Activated gamma-delta T cell treated with anti-CD3 and anti-CD28 coated beads, Interleukin-2, amount 50 U/mL, for 16 hours (primary cell): ENCODE data around the gene SAPCD1.

Experiments used
- DNase-seq: peaks from one replicate; pipeline ENCODE4 v3.0.0-alpha.2; 2020; ENCODE audit warnings: low read depth

Gene SAPCD1

DNA sequence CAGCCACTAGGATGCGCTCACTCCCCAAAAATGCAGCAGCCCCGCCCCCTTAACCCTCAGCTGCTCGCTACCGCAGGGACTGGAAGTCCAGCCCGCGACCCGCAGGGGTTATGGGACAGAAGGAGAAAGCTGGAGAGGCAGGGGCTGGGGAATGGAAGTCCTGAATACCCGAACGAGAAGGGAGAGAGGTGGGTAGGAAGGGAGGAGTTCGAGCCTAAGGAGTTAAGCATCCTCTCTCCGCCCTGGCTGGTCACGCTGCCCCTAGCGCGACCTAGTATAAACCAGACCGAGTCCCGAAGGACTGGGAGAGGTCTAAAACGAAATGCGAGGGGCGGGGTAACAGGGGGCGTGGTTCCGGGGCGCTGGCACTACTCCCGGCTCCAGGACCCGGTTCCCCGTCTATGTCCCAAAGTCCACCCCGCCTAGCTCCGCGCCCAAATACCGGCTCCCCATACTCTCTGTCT lies 32.9 kb upstream of the SAPCD1 start:
- DNase-seq, result peak; percentile 71

DNA sequence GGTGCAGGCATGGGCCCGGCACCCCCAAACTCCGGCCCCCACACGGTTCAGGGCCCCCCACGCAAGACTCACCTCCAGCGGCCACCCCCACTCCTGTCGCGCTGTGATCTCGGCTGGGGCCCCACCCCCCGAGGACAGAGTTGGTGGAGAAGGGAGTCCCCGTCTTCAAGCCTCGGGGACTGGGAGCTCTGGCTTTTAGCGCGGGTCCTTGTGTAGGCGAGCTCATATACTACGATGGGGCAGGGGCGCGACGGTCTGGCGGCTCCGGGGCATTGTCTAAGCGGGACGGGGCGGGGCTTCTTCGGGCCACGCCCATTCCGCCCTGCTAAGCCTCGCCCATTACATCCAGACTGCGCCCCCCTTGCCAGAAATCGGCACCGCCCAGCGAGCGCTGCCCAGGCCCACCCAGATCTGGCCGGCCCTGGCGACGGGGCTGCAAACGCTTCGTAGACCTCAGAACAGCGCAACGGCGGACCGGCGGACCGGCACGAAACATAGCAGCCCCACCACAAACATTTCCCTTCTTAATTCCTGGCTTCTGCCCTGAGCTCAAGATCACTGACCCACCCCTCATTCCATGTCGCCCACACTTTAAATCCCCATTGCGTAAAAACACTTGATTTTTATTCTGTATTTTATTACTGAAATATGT lies 32.4 kb upstream of the SAPCD1 start:
- DNase-seq, result peak; percentile 56

DNA sequence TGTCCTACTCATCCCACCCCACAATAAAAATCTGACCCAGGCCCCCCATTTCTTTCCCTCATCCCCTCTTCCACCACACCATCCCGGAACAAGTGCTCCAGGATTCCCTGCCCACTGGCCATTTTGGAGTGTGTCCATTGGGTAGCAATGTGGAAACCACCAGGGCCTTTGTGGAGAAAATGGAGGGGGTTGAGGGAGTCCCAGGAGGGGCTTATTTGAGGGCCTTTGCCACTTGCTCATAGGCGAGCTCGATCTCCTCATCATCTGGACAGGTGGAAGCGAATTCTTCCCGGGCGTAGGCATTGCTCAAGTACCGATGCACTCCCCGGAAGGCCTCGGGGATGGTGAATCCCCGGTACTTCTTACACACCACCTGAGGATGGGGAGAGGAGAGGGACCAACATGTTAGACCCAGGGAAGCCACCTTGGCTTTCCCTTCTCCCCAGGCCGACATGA lies 31.8 kb upstream of the SAPCD1 start:
- DNase-seq, result no peak

DNA sequence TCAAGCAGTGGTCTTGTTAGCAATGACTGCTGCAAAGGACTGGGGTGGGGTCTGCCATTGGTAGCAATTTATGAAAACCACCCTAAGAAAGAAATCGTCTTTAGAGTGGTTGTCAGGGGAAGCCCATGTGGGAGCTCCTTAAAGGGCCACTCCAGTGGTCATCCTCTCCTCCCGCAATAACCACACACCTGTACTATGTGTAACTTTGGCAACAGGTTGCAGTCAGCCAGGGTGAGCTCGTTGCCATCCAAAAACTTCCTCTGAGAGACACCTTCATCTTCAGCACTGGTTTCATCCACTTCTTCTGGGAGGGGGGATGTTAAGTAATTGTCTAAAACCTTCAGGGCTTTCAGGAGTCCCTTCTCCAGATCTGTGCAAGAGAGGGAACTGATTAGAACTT lies 30.4 kb upstream of the SAPCD1 start:
- DNase-seq, result no peak

DNA sequence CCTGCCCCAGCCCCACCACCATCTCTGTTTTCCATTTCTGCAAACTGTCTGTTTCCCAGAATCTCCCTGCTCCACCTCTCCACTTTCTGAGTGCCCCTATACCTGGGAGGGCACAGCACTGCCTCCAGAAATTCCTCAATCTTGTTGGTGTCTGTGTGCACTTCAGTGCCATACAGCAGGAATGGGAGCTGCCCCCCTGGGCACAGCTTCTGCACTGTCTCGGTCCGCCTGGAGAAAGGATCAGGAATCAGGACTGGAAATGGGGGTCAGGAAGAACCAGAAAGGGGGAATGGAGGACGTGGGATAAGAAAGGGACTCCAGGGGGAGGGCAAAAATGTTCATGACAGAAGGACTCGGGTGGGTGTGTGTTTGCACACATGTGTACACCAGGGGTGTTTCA lies 28.7 kb upstream of the SAPCD1 start:
- DNase-seq, result no peak

DNA sequence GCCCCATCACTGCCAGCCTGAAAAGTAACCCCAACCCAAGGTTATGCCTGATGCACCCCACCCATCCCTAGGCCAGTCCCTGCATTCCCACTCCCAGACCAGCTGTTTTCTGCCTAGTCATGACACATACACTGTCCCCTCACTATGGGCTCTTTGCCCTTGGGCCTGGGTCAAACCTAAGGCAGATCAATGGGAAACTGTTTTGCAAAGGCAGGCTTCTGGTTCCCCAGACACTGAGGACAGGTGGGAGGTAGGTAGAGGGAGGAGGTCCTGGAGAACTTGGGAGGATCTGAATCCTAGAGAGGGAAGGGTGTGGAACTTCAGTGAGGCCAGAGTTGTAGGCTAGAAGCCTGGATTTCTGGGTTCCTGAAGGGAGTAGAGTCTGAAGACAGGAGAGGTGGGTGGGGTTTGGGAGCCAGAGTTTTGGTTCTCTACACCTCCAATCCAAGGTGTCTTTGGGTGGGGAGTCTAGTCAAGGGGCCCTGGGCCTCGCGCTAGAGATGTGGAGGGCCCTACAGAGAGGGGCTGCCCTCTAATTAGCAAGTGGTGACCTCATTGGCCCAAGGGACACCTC lies 28.1 kb upstream of the SAPCD1 start:
- no peak for DNase-seq

DNA sequence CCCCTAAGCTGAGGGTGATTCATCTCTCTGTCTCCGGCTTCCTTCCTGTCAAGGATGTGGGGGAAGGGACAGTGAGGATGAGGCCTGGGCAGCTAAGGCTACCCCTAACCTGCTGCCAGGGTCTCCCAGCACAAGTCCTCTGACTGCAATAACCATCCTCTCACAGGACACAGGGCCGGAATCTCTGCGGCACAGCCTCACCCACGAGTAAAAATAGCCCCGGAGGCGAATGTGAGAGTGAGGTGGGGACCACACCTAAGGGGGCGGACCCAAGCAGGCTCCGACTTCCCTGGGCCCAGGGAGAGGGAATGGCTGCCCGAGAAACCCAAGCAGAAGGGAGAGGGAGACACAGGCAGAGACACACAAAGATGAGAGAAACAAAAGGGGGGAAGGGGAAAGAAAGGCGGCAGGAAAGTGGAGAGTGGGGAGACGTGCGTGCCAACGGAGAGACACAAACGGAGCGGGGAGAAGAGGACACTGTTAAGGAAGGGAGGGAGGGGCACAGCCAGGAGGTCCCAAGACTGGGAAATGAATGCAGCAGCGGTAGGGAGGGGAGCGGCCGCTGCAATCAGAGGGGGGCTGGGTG lies 27.5 kb upstream of the SAPCD1 start:
- DNase-seq, result peak; percentile 42

DNA sequence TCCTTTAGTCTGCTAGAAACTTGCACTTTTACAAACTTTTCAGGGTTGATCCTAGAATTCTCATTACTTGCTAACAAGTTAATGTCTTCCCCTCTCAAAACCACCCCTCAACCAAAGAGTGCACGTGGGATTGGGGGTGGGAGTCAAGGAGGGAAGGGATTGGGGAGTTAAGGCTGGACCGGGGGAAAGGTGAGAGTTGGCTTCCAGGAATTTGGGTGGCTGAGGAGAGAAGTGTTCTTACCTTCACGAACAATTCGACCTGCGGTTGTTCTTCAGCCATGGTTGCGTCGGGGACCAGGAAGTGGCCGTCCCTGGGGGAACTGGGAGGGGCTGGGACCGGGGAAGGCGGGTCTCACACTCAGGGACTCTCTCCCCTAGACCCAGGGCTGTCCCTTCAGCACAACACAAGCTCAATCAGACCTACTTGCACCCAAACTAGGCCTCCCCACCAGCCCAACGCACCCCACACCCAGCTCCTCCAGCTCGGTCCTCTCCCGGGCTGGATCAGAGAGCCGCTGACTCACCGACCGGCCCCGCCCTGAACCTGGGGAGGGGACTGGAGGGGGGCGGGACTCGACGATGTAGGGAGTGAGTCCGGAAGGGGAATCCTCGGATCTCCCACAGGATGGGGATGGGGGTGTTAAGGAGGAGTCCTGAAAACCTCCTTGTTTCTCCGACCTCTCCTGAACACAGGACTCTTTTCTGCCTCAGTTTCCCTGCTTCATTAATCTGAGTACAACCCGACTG lies 26.3 kb upstream of the SAPCD1 start, which contains the start of gene CLIC1:
CLIC1 (minus strand) TSS at position 510 of the 747 bp plus-strand sequence; CDS start at position 280, 230 bp downstream.
- peak; percentile 44 for DNase-seq

DNA sequence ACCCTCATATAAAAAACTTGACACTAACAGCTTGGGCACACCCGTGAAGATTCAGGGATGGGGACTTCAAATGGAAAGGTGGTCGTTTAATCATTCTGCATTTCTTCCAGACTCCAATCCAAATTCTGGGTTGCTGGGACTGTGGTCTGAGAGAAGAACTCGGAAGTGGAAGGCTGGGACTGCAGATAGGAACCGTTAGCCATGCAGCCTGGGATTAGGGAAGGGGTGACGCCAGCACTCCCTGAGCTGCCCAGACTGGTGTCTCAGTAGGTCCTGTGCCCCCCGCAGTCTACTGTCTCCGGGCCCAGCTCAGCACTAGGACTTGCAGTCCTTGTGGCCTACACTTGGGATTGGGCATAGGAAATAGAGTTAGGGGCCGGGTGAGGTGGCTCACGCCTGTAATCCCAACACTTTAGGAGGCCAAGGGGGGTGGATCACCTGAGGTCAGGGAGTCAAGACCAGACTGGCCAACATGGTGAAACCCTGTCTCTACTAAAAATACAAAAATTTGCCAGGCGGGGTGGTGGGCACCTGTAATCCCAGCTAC lies 25.6 kb upstream of the SAPCD1 start:
- DNase-seq, result no peak

DNA sequence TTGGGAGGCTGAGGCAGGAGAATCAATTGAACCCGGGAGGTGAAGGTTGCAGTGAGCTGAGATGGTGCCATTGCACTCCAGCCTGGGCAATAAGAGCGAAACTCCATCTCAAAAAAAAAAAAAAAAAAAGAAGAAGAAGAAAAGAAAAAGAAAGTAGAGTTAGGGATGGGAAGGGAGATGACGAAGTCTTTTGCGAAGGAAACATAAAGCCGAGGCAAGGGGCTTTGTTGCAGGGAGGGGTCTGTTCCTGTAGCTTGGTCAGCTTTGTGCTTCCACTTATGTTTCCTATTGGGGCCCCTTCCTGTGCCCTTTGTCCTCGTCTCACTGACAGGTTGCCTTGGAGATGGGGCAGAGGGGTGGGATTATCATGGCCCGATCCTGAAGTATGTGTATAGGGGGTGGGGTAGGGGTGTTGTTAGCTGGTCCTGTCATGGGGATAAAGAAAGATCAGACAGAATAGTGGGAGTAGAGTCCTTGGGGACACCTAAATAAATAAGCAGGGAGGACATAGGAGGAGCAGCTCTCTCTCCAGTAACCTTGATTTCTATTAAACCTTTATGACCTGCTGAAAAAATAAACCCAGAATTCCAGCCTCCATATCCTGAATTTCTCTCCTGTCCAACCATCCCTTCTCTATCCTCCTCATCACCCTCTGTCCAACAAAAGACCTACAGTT lies 25.0 kb upstream of the SAPCD1 start:
- DNase-seq, result no peak

DNA sequence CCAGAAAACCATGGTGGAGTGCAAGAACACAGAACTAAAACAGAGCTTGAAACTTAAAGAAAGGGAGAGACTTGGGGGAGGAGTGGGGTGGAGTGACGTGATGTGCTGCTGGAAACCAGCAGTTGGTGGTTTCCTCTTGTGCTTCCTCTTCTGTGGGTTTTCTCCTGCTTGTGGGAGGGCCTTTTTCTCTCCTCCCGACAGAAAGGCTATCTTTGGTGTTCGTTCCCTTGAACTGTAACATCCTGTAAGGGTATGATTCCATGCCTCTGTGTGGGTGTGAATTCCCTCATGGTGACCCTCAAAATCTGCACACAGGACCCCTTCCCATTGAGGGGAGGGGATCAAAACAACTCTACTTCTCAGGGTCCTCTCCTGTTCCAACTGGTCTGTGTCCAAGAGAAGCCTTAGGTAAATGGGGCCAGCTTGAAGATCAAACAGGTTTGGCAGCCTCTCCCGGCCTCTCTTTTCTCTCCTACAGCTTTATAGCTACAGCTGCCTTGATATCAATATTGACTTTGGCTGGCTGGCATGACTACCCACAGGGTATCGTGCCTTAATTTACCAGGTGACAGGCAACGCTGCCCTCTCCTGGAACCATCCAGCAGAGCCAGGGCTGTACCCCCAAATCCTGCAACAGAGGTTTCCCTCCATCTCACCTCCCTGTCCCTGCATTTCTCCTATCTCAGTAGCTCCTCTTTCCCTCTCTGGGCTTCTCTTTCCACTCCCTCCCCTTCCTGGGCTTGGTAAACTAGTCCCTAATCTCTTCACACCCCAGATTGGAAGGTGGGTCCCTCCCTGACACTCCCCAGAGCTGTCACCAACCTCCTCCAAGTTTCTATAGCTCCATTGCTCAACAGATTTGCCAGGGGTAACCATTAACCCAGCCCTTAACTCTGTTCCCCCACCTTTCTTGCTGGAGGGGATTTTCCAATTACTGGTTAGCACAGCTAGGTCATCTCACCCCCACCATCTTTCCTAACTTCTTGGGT lies 24.2 kb upstream of the SAPCD1 start:
- DNase-seq, result peak; percentile 39

DNA sequence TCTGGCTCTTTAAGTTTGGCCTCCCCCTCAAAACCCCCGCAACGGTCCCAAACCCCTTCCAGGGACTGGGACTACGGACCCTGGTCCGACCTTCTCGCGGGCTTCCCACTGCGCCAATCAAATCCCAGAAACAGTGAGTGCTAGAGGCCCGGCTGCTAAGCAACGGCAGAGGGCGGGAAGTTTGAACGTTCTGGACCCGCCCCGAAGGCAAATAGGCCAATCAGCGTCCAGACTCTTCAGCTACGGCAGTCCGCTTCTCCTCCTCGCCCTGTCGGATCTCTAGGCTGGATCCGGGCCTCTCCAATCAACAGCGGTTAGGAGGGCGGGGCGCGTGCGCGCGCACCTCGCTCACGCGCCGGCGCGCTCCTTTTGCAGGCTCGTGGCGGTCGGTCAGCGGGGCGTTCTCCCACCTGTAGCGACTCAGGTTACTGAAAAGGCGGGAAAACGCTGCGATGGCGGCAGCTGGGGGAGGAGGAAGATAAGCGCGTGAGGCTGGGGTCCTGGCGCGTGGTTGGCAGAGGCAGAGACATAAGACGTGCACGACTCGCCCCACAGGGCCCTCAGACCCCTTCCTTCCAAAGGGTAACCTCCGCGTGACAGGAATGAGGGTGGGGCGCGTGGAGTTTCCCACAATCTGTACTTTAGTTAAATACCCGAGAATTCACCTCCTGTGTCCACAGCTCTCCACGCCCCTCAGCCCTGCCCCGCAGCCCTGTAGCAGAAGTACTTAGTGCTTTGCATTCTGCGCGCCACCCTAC lies 22.6 kb upstream of the SAPCD1 start, which contains the start of gene MSH5:
MSH5 (plus strand) TSS at position 367 of the 758 bp plus-strand sequence. CDS start 462 bp downstream, outside the sequence.
- peak; percentile 91 for DNase-seq

DNA sequence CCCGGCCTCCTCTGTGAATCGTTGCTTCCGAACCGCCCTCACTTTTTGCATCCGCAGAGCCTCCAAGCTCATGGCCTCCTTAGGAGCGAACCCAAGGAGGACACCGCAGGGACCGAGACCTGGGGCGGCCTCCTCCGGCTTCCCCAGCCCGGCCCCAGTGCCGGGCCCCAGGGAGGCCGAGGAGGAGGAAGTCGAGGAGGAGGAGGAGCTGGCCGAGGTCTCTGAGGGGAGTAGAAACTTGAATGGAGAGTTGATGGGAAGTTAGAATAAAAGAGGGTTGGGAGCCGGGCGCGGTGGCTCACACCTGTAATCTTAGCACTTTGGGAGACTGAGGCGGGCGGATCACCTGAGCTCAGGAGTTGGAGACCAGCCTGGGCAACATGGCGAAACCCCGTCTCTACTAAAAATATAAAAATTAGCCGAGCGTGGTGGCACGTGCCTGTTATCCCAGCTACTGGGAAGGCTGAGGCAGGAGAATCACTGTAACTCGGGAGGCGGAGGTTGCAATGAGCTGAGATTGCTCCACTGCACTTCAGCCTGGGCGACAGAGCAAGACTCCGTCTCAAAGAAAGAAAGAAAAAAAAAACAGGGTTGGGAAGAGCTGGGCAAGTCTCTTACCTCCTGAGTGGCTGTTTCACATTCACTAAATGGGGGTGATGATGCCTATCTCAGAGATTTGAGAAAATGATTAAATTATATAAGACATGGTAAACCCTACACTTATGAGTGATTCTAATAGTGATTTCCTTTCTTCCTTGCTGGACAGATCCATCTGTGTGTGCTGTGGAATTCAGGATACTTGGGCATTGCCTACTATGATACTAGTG lies 21.8 kb upstream of the SAPCD1 start:
- no peak for DNase-seq

DNA sequence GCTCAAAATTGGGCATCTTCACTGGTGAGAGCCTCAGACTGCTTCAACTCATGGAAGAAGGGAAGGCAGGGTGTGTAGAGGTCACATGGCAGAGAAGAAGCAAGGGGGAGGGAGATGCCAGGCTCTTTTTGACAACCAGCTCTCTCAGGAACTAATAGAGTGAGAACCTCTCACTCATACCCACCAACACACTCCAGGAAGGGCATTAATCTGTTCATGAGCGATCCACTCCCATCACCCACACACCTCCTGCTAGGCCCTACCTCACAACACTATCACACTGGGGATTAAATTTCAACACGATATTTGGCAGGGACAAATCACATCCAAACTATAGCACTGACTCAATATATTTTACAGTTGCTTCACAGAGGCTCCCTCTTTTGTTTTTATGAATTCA lies 20.6 kb upstream of the SAPCD1 start:
- no peak for DNase-seq

DNA sequence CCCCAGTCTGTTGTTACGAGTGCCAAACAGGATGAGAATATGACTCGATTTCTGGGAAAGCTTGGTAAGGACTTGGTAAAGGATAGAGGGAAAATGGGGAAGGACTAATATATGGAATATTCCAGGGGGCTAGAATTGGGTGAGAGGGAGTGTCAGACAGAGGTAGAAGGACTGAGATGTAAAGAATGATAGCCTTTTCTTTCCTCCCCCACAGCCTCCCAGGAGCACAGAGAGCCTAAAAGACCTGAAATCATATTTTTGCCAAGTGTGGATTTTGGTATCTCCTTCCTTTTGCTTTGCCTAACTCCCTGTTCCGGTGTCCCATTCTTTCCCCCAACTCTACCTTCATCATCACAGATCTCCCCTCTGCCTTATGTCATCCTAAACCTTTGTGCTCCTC lies 19.6 kb upstream of the SAPCD1 start:
- DNase-seq, result no peak

DNA sequence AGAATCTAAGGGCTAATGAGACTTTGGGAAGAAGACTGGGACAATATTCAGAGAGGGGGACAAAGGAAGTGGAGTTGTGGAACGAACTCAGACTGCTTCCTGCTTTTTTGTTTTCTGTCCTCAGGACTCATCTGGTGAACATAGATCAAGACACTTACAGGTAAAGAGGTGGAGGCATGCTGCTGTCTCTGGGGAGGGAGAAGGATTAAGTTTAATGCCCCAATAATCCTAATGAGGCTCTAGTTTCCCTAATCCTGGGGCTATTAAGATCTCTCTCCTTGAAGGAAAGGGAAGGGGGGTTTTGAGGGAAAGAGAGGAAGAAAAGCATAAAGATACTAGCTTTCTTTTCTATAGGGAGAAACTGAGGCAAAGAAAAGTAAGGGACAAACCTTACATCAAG lies 18.0 kb upstream of the SAPCD1 start:
- no peak for DNase-seq

DNA sequence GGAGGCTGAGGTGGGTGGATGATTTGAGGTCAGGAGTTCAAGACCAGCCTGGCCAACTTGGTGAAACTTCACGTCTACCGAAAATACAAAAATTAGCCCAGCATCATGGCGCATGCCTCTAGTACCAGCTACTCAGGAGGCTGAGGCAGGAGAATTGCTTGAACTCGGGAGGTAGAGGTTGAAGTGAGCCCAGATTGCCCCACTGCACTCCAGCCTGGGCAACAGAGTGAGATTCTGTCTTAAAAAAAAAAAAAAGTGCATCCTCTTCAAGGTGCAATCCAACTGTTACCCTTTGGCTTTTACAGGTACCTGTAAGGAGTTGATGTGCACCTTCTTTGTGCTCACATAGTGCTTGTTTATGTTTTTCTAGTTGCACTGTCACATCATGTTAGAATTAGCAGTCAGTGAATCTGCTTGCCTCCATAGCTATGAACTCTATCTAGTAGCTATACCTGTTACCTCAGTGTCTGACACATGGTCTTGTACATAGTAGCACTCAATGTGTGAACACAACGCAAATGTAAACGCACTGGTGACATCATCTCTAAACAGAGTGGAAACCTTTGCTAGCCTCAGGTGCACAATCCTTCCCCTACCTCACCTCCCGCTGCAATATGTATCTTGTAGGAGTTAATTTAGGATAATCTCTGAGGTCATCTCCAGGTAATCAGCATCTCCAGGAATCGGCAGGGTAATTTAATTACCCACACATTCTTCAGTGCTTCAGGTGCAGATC lies 13.0 kb upstream of the SAPCD1 start:
- no peak for DNase-seq

DNA sequence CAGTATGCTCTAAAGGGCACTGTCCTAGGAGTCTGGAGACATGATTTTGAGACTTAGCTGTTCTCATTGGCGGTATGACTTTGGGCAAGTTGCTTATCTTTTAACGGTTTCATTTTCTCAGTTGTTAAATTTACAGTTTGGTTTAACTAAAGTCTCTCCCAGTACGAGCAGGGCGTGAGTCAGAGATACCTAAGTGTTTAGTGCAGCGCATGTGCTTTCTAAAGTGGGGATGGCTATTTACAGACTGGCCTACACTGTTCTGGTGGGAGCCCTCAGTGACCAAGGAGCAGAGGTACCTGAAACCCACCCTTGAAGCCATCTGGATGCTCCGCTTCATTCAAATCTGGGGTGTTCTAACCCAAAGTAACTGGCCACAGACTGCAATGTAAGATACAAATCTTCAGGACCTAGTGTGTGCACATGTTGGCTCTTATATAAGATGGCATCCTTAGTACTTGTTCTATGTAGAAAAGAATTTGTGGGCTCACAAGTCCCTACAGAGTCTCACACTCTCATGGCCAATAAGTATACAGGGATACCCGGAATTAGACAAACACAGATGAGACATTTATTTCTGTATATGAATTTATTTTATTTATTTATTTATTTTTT lies 11.9 kb upstream of the SAPCD1 start:
- no peak for DNase-seq
